DND-41 (cell line): ENCODE data around the gene PTGER3.

Source experiments
- EZH2 ChIP-seq: IDR thresholded peaks from 3 replicates; pipeline ENCODE4 v1.6.1; 2012; ENCODE audit warnings: borderline replicate concordance, low read depth, mild to moderate bottlenecking, moderate library complexity, low read length, inconsistent platforms; ENCODE audit not compliant: severe bottlenecking
- TF ChIP-seq, protein P1 (sequence below): IDR thresholded peaks from 2 replicates; pipeline ENCODE4 v1.5.1; 2012; ENCODE audit warnings: borderline replicate concordance, low read length, moderate library complexity, mild to moderate bottlenecking; ENCODE audit not compliant: poor library complexity, severe bottlenecking; ENCODE audit errors: extremely low read depth

DNA sequence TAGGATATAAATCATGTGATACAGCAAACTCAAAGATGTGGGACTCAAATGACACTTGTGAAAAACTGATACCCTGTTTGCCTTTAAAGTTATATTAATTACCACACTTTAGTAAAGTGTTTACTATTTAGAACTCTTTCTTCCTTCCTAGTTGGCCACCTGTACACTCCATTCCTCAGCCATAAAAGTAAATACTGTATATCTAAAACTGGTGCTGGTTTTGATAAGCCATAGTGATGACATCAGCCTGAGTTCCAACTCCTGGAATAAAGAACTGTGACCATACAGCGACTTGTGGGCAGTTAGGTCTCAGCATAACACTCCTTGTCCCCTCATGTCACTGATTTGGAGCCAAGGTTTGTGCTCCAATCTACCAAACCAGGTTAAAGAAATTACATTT lies 2.8 kb downstream of the PTGER3 start:
- TF ChIP-seq, protein P1, sequence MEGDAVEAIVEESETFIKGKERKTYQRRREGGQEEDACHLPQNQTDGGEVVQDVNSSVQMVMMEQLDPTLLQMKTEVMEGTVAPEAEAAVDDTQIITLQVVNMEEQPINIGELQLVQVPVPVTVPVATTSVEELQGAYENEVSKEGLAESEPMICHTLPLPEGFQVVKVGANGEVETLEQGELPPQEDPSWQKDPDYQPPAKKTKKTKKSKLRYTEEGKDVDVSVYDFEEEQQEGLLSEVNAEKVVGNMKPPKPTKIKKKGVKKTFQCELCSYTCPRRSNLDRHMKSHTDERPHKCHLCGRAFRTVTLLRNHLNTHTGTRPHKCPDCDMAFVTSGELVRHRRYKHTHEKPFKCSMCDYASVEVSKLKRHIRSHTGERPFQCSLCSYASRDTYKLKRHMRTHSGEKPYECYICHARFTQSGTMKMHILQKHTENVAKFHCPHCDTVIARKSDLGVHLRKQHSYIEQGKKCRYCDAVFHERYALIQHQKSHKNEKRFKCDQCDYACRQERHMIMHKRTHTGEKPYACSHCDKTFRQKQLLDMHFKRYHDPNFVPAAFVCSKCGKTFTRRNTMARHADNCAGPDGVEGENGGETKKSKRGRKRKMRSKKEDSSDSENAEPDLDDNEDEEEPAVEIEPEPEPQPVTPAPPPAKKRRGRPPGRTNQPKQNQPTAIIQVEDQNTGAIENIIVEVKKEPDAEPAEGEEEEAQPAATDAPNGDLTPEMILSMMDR = no peak
- no peak for TF ChIP-seq EZH2
